Measurements from ENCODE around the gene F2RL3. TPM values are rescaled to one million over a fixed set of nuclear protein-coding genes. Genes with fewer than 3 reads are reported as not detected.

Gene F2RL3
- total and polyA plus RNA-seq, 9 of the 15 experiments (the other 6 are each of a cell fraction or from before 2014, with no cell fraction given), result 1.4 to 27.6 (median 11.9) TPM

DNA sequence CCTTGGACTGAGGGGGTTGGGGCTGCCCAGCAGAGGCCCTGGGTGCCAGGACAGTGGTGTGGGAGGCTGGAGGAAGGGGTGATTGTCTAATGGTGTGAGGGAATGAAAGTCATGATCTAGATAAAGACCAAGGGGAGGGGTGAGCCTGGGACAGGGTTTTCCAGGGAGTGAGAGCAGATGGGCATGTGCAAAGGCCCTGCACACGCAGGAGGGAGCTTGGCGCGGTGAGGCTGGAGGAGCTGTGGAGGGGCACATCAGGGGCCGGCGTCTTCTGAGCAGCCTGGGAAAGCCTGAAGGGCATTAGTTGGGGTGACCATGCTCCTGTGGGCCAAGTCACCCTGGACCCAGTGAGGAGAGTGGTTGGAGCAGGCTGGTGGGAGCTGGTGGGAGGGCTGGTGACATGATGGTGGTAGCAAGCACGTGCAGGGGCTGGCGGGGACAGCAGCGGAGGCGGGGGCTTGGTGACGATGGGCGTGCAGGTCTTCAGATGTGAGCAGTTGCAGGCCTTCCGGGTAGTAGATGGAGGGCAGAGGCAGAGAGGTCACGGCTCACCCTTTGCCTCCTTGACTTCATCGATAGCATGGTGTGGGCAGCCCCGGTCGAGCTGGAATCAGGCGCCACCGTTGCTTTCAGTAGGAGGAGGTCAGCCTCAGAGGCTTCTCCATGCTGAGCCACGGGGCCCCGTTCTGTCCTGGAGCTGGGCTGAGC lies 20.2 kb upstream of the F2RL3 start:
- Histone ChIP-seq H3K9ac (ENCODE audit: insufficient read depth in 1 of 2, low read depth in 2 of 2, low read length in 2 of 2) (peak overlapping the region in 1 of 2 experiments; percentile 35; a peak in 1 of 4 replicates), H4K20me1 (replicated peaks; ENCODE audit: control insufficient read depth, insufficient read depth, low read length) (no peaks in the 10 kb centered on the region), H3K36me3 (ENCODE audit: control insufficient read depth, insufficient read depth, low read length) (peaks cover 75% of the 10 kb centered on the region), H3K4me3 (no peak overlapping the region), H3K27me3 (ENCODE audit: control insufficient read depth in 2 of 2, insufficient read depth in 2 of 2, low read length in 2 of 2) (no peaks in the 10 kb centered on the region), H3K4me2 (ENCODE audit: insufficient read depth, low read length) (no peak overlapping the region), H3K27ac (ENCODE audit: extremely low read depth, low read depth, low read length) (no peak overlapping the region), H2AFZ (ENCODE audit: low read depth, low read length) (no peak overlapping the region), H3K4me1 (replicated peaks in 1 of 2; ENCODE audit: control insufficient read depth in 2 of 2, insufficient read depth in 2 of 2, low read length in 2 of 2) (peaks cover 0 to 20% of the 10 kb centered on the region in 2 experiments; a peak in 2 of 5 replicates), H3K9me3 (replicated peaks; ENCODE audit: control insufficient read depth, insufficient read depth, low read depth, low read length) (no peaks in the 10 kb centered on the region), H3K9me1 (ENCODE audit: control insufficient read depth, insufficient read depth, low read length) (no peaks in the 10 kb centered on the region), H3K79me2 (ENCODE audit: control insufficient read depth, insufficient read depth, low read length) (0 out of 3 replicates have a peak, but pooled peaks cover 3% of the 10 kb centered on the region)
- ChIA-PET POLR2A (no interaction called here), CTCF (ENCODE audit: low intra/inter-chr PET ratio) (no interaction called here)
- no peak for FAIRE-seq
- no peak for DNase-seq (ENCODE audit: extremely low read depth in 1 of 4, low spot score in 3 of 4)
- in situ Hi-C loops (cut with MboI), result no loop called here
- no TSS peak for BruUV-seq (replicated peaks)
- ATAC-seq, result no peak
- intact Hi-C loops (cut with micrococcal nuclease), result no loop called here
- 94% methylated on average over 7 of the region's 20 CpGs for WGBS (ENCODE audit: insufficient coverage, low coverage, missing lambda C conversion rate)
- TF ChIP-seq PHB2 (IDR thresholded peaks at IDR 0.05; ENCODE audit: low read depth), result no peak
- no peak for TF ChIP-seq COPS2 (conservative IDR thresholded peaks at IDR 0.05)
- TF ChIP-seq ZNF311 (CRISPR knock-in tag; IDR thresholded peaks at IDR 0.05), result no peak
- TF ChIP-seq ZNF263 (CRISPR knock-in tag; IDR thresholded peaks at IDR 0.05; ENCODE audit: borderline replicate concordance), result no peak
- TF ChIP-seq NUFIP1 (IDR thresholded peaks at IDR 0.05; ENCODE audit: partially characterized antibody), result no peak
- no peak for TF ChIP-seq ZMIZ1 (IDR thresholded peaks at IDR 0.05; ENCODE audit: low read depth in 2 of 2, low read length in 2 of 2)
- TF ChIP-seq ARNT (IDR thresholded peaks at IDR 0.05), result no peak
- TF ChIP-seq, protein P1, sequence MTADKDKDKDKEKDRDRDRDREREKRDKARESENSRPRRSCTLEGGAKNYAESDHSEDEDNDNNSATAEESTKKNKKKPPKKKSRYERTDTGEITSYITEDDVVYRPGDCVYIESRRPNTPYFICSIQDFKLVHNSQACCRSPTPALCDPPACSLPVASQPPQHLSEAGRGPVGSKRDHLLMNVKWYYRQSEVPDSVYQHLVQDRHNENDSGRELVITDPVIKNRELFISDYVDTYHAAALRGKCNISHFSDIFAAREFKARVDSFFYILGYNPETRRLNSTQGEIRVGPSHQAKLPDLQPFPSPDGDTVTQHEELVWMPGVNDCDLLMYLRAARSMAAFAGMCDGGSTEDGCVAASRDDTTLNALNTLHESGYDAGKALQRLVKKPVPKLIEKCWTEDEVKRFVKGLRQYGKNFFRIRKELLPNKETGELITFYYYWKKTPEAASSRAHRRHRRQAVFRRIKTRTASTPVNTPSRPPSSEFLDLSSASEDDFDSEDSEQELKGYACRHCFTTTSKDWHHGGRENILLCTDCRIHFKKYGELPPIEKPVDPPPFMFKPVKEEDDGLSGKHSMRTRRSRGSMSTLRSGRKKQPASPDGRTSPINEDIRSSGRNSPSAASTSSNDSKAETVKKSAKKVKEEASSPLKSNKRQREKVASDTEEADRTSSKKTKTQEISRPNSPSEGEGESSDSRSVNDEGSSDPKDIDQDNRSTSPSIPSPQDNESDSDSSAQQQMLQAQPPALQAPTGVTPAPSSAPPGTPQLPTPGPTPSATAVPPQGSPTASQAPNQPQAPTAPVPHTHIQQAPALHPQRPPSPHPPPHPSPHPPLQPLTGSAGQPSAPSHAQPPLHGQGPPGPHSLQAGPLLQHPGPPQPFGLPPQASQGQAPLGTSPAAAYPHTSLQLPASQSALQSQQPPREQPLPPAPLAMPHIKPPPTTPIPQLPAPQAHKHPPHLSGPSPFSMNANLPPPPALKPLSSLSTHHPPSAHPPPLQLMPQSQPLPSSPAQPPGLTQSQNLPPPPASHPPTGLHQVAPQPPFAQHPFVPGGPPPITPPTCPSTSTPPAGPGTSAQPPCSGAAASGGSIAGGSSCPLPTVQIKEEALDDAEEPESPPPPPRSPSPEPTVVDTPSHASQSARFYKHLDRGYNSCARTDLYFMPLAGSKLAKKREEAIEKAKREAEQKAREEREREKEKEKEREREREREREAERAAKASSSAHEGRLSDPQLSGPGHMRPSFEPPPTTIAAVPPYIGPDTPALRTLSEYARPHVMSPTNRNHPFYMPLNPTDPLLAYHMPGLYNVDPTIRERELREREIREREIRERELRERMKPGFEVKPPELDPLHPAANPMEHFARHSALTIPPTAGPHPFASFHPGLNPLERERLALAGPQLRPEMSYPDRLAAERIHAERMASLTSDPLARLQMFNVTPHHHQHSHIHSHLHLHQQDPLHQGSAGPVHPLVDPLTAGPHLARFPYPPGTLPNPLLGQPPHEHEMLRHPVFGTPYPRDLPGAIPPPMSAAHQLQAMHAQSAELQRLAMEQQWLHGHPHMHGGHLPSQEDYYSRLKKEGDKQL (CRISPR knock-in tag; IDR thresholded peaks at IDR 0.05; ENCODE audit: borderline replicate concordance), result no peak
- TF ChIP-seq, protein P2, sequence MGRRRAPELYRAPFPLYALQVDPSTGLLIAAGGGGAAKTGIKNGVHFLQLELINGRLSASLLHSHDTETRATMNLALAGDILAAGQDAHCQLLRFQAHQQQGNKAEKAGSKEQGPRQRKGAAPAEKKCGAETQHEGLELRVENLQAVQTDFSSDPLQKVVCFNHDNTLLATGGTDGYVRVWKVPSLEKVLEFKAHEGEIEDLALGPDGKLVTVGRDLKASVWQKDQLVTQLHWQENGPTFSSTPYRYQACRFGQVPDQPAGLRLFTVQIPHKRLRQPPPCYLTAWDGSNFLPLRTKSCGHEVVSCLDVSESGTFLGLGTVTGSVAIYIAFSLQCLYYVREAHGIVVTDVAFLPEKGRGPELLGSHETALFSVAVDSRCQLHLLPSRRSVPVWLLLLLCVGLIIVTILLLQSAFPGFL (CRISPR knock-in tag; IDR thresholded peaks at IDR 0.05), result no peak
- no peak for TF ChIP-seq PHF20 (IDR thresholded peaks at IDR 0.05; ENCODE audit: partially characterized antibody)
- TF ChIP-seq KAT2B (IDR thresholded peaks at IDR 0.05; ENCODE audit: low read depth, low read length), result no peak
- no peak for TF ChIP-seq HIVEP1 (CRISPR knock-in tag; IDR thresholded peaks at IDR 0.05)
- TF ChIP-seq EGR1 (conservative IDR thresholded peaks at IDR 0.05), result no peak
